ENCODE data around the gene RBP3. TPM values are rescaled to one million over a fixed set of nuclear protein-coding genes. Genes with fewer than 3 reads are reported as not detected.

Gene RBP3
- polyA plus RNA-seq, 3 donors = not detected

GRCh38 chr10:47354165-47354564 lies 6.0 kb downstream of the RBP3 start:
- no peak for TF ChIP-seq CTCF (IDR thresholded peaks at IDR 0.05)
- H3K9me3 Mint-ChIP-seq = no peaks in the 10 kb centered on the region
- Histone ChIP-seq H2AFZ (ENCODE audit: insufficient read depth, low read depth, low read length, poor library complexity, severe bottlenecking) (no peak overlapping the region), H3K9ac (ENCODE audit: insufficient read depth, low read length, poor library complexity, severe bottlenecking) (no peak overlapping the region), H3K4me3 (replicated peaks in 1 of 3; ENCODE audit: low read depth in 2 of 3, low read length in 3 of 3) (no peak overlapping the region), H3K27ac (ENCODE audit: low read depth in 1 of 2, low read length in 2 of 2) (no peak overlapping the region), H3K79me2 (ENCODE audit: insufficient read depth, low read length) (no peaks in the 10 kb centered on the region), H3K36me3 (replicated peaks in 1 of 2; ENCODE audit: control insufficient read depth in 1 of 2, insufficient read depth in 2 of 2, low read length in 2 of 2) (no peaks in the 10 kb centered on the region), H3K27me3 (ENCODE audit: control insufficient read depth in 2 of 2, insufficient read depth in 2 of 2, low read length in 2 of 2) (no peaks in the 10 kb centered on the region), H3K9me3 (replicated peaks in 1 of 2; ENCODE audit: control insufficient read depth in 1 of 2, insufficient read depth in 1 of 2, low read length in 2 of 2) (no peaks in the 10 kb centered on the region), H3K4me1 (ENCODE audit: control insufficient read depth in 1 of 2, insufficient read depth in 2 of 2, low read length in 2 of 2) (no peaks in the 10 kb centered on the region), H3K4me2 (replicated peaks; ENCODE audit: extremely low read depth, low read length, poor library complexity, severe bottlenecking) (no peak overlapping the region), H4K20me1 (ENCODE audit: insufficient read depth, low read length) (no peaks in the 10 kb centered on the region)
- no peaks in the 10 kb centered on the region for H3K36me3 Mint-ChIP-seq
- 87% methylated on average over 4 of the region's 4 CpGs for WGBS (ENCODE audit: insufficient coverage)
- DNase-seq = no peak
- peaks cover 0 to 3% (median 2%) of the 10 kb centered on the region in 3 donors for H3K27me3 Mint-ChIP-seq (ENCODE audit: low read depth in 3 of 3)
- intact Hi-C loops (cut with micrococcal nuclease) = no loop called here
- no peaks in the 10 kb centered on the region for H3K4me1 Mint-ChIP-seq
- H3K27ac Mint-ChIP-seq = no peak overlapping the region
- H3K4me3 Mint-ChIP-seq = no peak overlapping the region

GRCh38 chr10:47354900-47355299 lies 6.7 kb downstream of the RBP3 start:
- peaks cover 0 to 1% (median under 1%) of the 10 kb centered on the region in 3 donors for H3K27me3 Mint-ChIP-seq (ENCODE audit: low read depth in 3 of 3)
- intact Hi-C loops (cut with micrococcal nuclease) = no loop called here
- no peak overlapping the region for H2AFZ ChIP-seq (ENCODE audit: insufficient read depth, low read depth, low read length, poor library complexity, severe bottlenecking)
- no peaks in the 10 kb centered on the region for H3K27me3 ChIP-seq (ENCODE audit: control insufficient read depth in 2 of 2, insufficient read depth in 2 of 2, low read length in 2 of 2)
- no peak overlapping the region for H3K9ac ChIP-seq (ENCODE audit: insufficient read depth, low read length, poor library complexity, severe bottlenecking)
- H3K36me3 ChIP-seq (replicated peaks in 1 of 2; ENCODE audit: control insufficient read depth in 1 of 2, insufficient read depth in 2 of 2, low read length in 2 of 2) = no peaks in the 10 kb centered on the region
- H3K4me1 Mint-ChIP-seq = no peaks in the 10 kb centered on the region
- no peak overlapping the region for H3K4me3 Mint-ChIP-seq
- H3K9me3 Mint-ChIP-seq = no peaks in the 10 kb centered on the region
- no peak for TF ChIP-seq CTCF (IDR thresholded peaks at IDR 0.05)
- no peak overlapping the region for H3K4me2 ChIP-seq (replicated peaks; ENCODE audit: extremely low read depth, low read length, poor library complexity, severe bottlenecking)
- H3K27ac ChIP-seq (ENCODE audit: low read depth in 1 of 2, low read length in 2 of 2) = no peak overlapping the region
- DNase-seq = no peak
- no peaks in the 10 kb centered on the region for H3K36me3 Mint-ChIP-seq
- no peaks in the 10 kb centered on the region for H4K20me1 ChIP-seq (ENCODE audit: insufficient read depth, low read length)
- peak overlapping the region in 1 of 7 donors; percentile 37 for H3K27ac Mint-ChIP-seq
- no peaks in the 10 kb centered on the region for H3K4me1 ChIP-seq (ENCODE audit: control insufficient read depth in 1 of 2, insufficient read depth in 2 of 2, low read length in 2 of 2)
- H3K9me3 ChIP-seq (replicated peaks in 1 of 2; ENCODE audit: control insufficient read depth in 1 of 2, insufficient read depth in 1 of 2, low read length in 2 of 2) = no peaks in the 10 kb centered on the region
- no peaks in the 10 kb centered on the region for H3K79me2 ChIP-seq (ENCODE audit: insufficient read depth, low read length)
- WGBS (ENCODE audit: insufficient coverage) = no CpG with 5 or more reads among the region's 1 CpG
- H3K4me3 ChIP-seq (replicated peaks in 1 of 3; ENCODE audit: low read depth in 2 of 3, low read length in 3 of 3) = no peak overlapping the region
